IMR-90 (cell line): ENCODE data around the gene FAM120A.

ENCODE experiments used
- CTCF ChIP-seq: conservative IDR thresholded peaks from 2 replicates; pipeline ENCODE4 v1.5.1; 2012; ENCODE audit warnings: mild to moderate bottlenecking, low read depth, low read length, improper control_type of control experiment
- ELK1 ChIP-seq: fragments of 150-350 bp; IDR thresholded peaks from 2 replicates; pipeline ENCODE4 v1.6.1; 2016; ENCODE audit warnings: low read depth, mild to moderate bottlenecking, low read length, moderate library complexity, borderline replicate concordance
- POLR2A ChIP-seq: IDR thresholded peaks from 2 replicates; pipeline ENCODE4 v1.6.1; 2012; ENCODE audit warnings: mild to moderate bottlenecking, low read depth, low read length
- RFX5 ChIP-seq: IDR thresholded peaks from 2 replicates; pipeline ENCODE4 v1.8.0; 2012; ENCODE audit warnings: low read depth, mild to moderate bottlenecking, low read length, moderate library complexity

GRCh38 chr9:93577975-93578682 lies 126.6 kb downstream of the FAM120A start:
- TF ChIP-seq POLR2A (no peak), CTCF (no peak), ELK1 (no peak), RFX5 (no peak)
